Effector memory CD8-positive, alpha-beta T cell (primary cell): ENCODE measurements around the gene SLC39A3.

ENCODE experiments used
- ATAC-seq: fragments of 150-1000 bp; cut with Tn5 transposase; replicated peaks from 2 replicates; pipeline ENCODE4 v1.10.0; 2021; ENCODE audit warnings: mild to moderate bottlenecking, moderate library complexity
- DNase-seq, 3 experiments: peaks; one replicate each; pipeline ENCODE4 v3.0.0; 2021
- H3K27ac Mint-ChIP-seq, 2 donors: one replicate each; pipeline ENCODE4 v1.8.0; 2022; ENCODE audit warnings: mild to moderate bottlenecking in 2 of 2, mixed read lengths in 2 of 2, moderate library complexity in 2 of 2
- H3K27me3 Mint-ChIP-seq, 2 donors: one replicate each; pipeline ENCODE4 v1.8.0; 2022; ENCODE audit warnings: mixed read lengths in 2 of 2
- H3K36me3 Mint-ChIP-seq: one replicate; pipeline ENCODE4 v1.8.0; 2022; ENCODE audit warnings: mild to moderate bottlenecking, moderate library complexity, mixed read lengths; ENCODE audit not compliant: insufficient read depth
- H3K4me1 Mint-ChIP-seq, 2 donors: one replicate each; pipeline ENCODE4 v1.8.0; 2022; ENCODE audit warnings: low read depth in 2 of 2, mixed read lengths in 2 of 2
- H3K4me3 Mint-ChIP-seq, 2 donors: one replicate each; pipeline ENCODE4 v1.8.0; 2022; ENCODE audit warnings: mild to moderate bottlenecking in 2 of 2, mixed read lengths in 2 of 2, moderate library complexity in 2 of 2
- H3K9me3 Mint-ChIP-seq, 2 donors: one replicate each; pipeline ENCODE4 v1.8.0; 2022; ENCODE audit warnings: mixed read lengths in 2 of 2
- total RNA-seq, 9 experiments: gene quantifications; one replicate each; lab custom pipeline; 2026; lab: John Stamatoyannopoulos, UW

Gene SLC39A3
- total RNA-seq: 3.4 to 23.1 (median 15.0) reads per million in 9 experiments

- peak within 1 kb of the TSS; percentile 82 to 88 for H3K4me3 Mint-ChIP-seq
- peaks cover 20 to 27% of the 10 kb centered on the region in 2 donors for H3K27me3 Mint-ChIP-seq
- peak within 1 kb of the TSS; percentile 16 to 71 for H3K27ac Mint-ChIP-seq
- no peaks in the 10 kb centered on the region for H3K9me3 Mint-ChIP-seq
- H3K36me3 Mint-ChIP-seq: peaks cover 15% of the 10 kb centered on the region
- ATAC-seq: peak; percentile 100
- peak; percentile 99 for DNase-seq
- peaks cover 16 to 21% of the 10 kb centered on the region in 2 donors for H3K4me1 Mint-ChIP-seq
These were observed at the start of gene SLC39A3 for GRCh38 chr19:2739602-2740313. TSS of gene SLC39A3 (minus strand) at chr19:2740017. CDS start at chr19:2737257, 2,760 bp downstream.

GRCh38 chr19:2788237-2788636 lies 48.4 kb upstream of the SLC39A3 start:
- H3K27ac Mint-ChIP-seq: no peak overlapping the region
- peaks cover 14% of the 10 kb centered on the region for H3K36me3 Mint-ChIP-seq
- no peak overlapping the region for H3K4me3 Mint-ChIP-seq
- DNase-seq: no peak
- H3K27me3 Mint-ChIP-seq: no peaks in the 10 kb centered on the region
- no peaks in the 10 kb centered on the region for H3K9me3 Mint-ChIP-seq
- ATAC-seq: no peak
- peaks cover 20 to 25% of the 10 kb centered on the region in 2 donors for H3K4me1 Mint-ChIP-seq

GRCh38 chr19:2787115-2787514 lies 47.3 kb upstream of the SLC39A3 start:
- Mint-ChIP-seq H3K9me3 (no peaks in the 10 kb centered on the region), H3K4me1 (peaks cover 27 to 29% of the 10 kb centered on the region in 2 donors), H3K27me3 (no peaks in the 10 kb centered on the region), H3K27ac (no peak overlapping the region), H3K4me3 (peak overlapping the region; percentile 81), H3K36me3 (peaks cover 13% of the 10 kb centered on the region)
- ATAC-seq (no peak), DNase-seq (no peak)

GRCh38 chr19:2785244-2785997 lies 45.6 kb upstream of the SLC39A3 start, which contains the start of gene THOP1:
TSS of gene THOP1 (plus strand) at chr19:2785503. CDS start at chr19:2785663, 160 bp downstream.
- Mint-ChIP-seq H3K9me3 (no peaks in the 10 kb centered on the region), H3K36me3 (peaks cover 11% of the 10 kb centered on the region), H3K4me3 (peak within 1 kb of the TSS; percentile 81), H3K27ac (peak within 1 kb of the TSS; percentile 46 to 62), H3K27me3 (no peaks in the 10 kb centered on the region), H3K4me1 (peaks cover 34% of the 10 kb centered on the region in 2 donors)
- ATAC-seq: peak; percentile 85
- peak; percentile 95 to 97 (median 96) for DNase-seq

GRCh38 chr19:2783781-2784145 lies 43.9 kb upstream of the SLC39A3 start:
- DNase-seq (no peak), ATAC-seq (no peak)
- H3K9me3 Mint-ChIP-seq: no peaks in the 10 kb centered on the region
- peaks cover 33 to 35% of the 10 kb centered on the region in 2 donors for H3K4me1 Mint-ChIP-seq
- H3K27ac Mint-ChIP-seq: peak overlapping the region; percentile 85 to 88
- H3K36me3 Mint-ChIP-seq: peaks cover 11% of the 10 kb centered on the region
- H3K27me3 Mint-ChIP-seq: no peaks in the 10 kb centered on the region
- H3K4me3 Mint-ChIP-seq: peak overlapping the region; percentile 82 to 86

GRCh38 chr19:2782936-2783780 lies 43.3 kb upstream of the SLC39A3 start, which contains the start of gene SGTA:
TSS of gene SGTA (minus strand) at chr19:2783273. CDS start at chr19:2769068, 14,205 bp downstream.
- Mint-ChIP-seq H3K36me3 (peaks cover 11% of the 10 kb centered on the region), H3K9me3 (no peaks in the 10 kb centered on the region), H3K4me3 (peak within 1 kb of the TSS; percentile 82 to 86), H3K27ac (peak within 1 kb of the TSS; percentile 85 to 88), H3K27me3 (no peaks in the 10 kb centered on the region), H3K4me1 (peaks cover 33 to 35% of the 10 kb centered on the region in 2 donors)
- peak; percentile 71 for ATAC-seq
- peak; percentile 94 to 97 (median 95) for DNase-seq

GRCh38 chr19:2782329-2782935 lies 42.6 kb upstream of the SLC39A3 start:
- ATAC-seq (no peak), DNase-seq (peak in 1 of 3 experiments; percentile 8)
- Mint-ChIP-seq H3K4me3 (peak overlapping the region; percentile 82 to 86), H3K27me3 (no peaks in the 10 kb centered on the region), H3K4me1 (peaks cover 31 to 34% of the 10 kb centered on the region in 2 donors), H3K9me3 (no peaks in the 10 kb centered on the region), H3K27ac (peak overlapping the region; percentile 85 to 88), H3K36me3 (peaks cover 11% of the 10 kb centered on the region)

- H3K27me3 Mint-ChIP-seq: no peaks in the 10 kb centered on the region
- H3K9me3 Mint-ChIP-seq: no peaks in the 10 kb centered on the region
- H3K4me1 Mint-ChIP-seq: peaks cover 33 to 34% of the 10 kb centered on the region in 2 donors
- H3K4me3 Mint-ChIP-seq: no peak overlapping the region
- DNase-seq: no peak
- H3K36me3 Mint-ChIP-seq: peaks cover 11% of the 10 kb centered on the region
- ATAC-seq: no peak
- peak overlapping the region; percentile 16 to 49 for H3K27ac Mint-ChIP-seq
These were observed 40.5 kb upstream of the SLC39A3 start for GRCh38 chr19:2780284-2780683.

GRCh38 chr19:2779121-2779740 lies 39.4 kb upstream of the SLC39A3 start:
- DNase-seq: no peak
- no peaks in the 10 kb centered on the region for H3K9me3 Mint-ChIP-seq
- H3K4me1 Mint-ChIP-seq: peaks cover 41 to 44% of the 10 kb centered on the region in 2 donors
- no peaks in the 10 kb centered on the region for H3K27me3 Mint-ChIP-seq
- H3K36me3 Mint-ChIP-seq: peaks cover 7% of the 10 kb centered on the region
- no peak overlapping the region for H3K27ac Mint-ChIP-seq
- H3K4me3 Mint-ChIP-seq: no peak overlapping the region
- ATAC-seq: no peak

- no peak for DNase-seq
- peaks cover 35 to 41% of the 10 kb centered on the region in 2 donors for H3K4me1 Mint-ChIP-seq
- no peak for ATAC-seq
- no peaks in the 10 kb centered on the region for H3K27me3 Mint-ChIP-seq
- H3K9me3 Mint-ChIP-seq: no peaks in the 10 kb centered on the region
- peaks cover 3% of the 10 kb centered on the region for H3K36me3 Mint-ChIP-seq
- H3K4me3 Mint-ChIP-seq: no peak overlapping the region
- peak overlapping the region in 1 of 2 donors; percentile 59 for H3K27ac Mint-ChIP-seq
These were observed 38.3 kb upstream of the SLC39A3 start for GRCh38 chr19:2777952-2778683.

- Mint-ChIP-seq H3K27ac (peak overlapping the region; percentile 89 to 94), H3K27me3 (no peaks in the 10 kb centered on the region), H3K36me3 (peaks cover 3% of the 10 kb centered on the region), H3K4me1 (peaks cover 32 to 35% of the 10 kb centered on the region in 2 donors), H3K4me3 (peak overlapping the region; percentile 74 to 79), H3K9me3 (no peaks in the 10 kb centered on the region)
- DNase-seq: peak; percentile 35 to 40 (median 37)
- ATAC-seq: peak; percentile 82
These were observed 36.0 kb upstream of the SLC39A3 start for GRCh38 chr19:2775556-2776430.
